Limb (tissue), 2 donors: ENCODE measurements around the gene GNG13.
A peak's percentile ranks its signal among the peaks of the same experiment; 100 is the strongest.
"Not testable (repeated sequence)": the region's sequence is repeated elsewhere in the genome, so short reads cannot be mapped to it uniquely, and the experiment has no call there.

ENCODE experiments used
- DNase-seq, 2 donors: peaks; one replicate each; pipeline ENCODE4 v3.0.0-alpha.2; 2016; ENCODE audit errors: extremely low spot score in 2 of 2

GNG13 gene

DNA sequence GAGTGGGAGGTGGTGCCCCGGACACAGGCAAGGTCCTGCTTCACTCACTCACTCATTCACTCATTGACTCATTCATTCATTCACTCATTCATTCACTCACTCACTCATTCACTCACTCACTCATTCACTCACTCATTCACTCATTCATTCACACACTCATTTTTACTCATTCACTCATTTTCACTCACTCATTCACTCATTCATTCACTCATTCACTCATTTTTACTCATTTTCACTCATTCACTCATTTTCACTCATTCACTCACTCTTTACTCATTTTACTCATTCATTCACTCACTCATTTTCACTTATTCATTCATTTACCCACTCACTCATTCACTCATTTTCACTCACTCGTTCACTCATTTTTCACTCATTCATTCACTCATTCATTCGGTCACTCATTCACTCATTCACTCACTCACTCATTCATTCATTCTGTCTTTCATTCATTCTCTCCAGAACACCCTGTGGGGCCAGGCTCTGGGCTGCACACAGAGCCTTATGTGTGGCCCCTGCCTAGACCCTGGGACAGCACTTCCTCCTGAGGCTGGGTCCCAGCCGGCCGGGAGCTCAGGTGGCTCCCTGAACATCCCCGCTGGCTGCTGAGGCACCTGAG is 21.5 kb downstream of the GNG13 start:
- no peak for DNase-seq

DNA sequence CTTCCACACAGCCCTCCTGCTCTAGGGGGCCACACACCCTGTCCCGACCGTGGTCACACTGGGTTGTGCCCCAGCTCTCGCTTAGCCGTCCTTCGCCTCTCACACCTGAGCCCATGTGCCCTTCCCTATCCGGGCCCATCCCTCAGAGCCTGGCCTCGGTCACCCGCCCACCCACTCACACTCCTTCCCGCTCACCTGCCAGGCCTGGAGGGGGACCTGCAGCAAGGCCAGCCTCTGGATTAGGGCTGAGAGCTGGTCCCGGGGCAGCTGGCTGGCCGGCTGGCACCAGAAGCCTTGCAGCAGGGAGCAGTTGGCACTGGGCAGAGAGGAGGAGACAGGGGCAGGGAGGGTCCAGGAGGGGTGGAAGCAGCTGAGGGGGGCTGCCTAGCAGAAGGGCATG is 22.1 kb downstream of the GNG13 start:
- no peak for DNase-seq

DNA sequence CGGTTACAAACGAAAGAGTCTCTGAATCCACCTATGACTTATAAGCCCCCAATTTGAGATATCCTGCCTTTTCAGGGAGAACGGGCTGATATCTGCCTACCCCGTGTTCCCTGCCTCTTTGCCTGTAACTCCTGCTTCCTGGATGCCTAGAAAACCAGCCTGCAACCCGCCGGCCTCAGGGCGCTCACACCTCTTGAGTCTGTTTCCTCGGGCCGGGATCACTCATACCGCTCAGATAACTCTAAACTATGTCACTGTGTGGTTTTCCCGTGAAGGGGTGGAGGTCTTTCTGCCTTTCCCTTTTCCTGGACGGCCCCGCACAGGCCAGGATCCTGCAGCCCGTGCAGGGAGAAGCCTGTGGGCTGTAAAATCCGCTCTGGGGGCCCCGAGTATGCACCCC is 22.7 kb downstream of the GNG13 start:
- no peak for DNase-seq

DNA sequence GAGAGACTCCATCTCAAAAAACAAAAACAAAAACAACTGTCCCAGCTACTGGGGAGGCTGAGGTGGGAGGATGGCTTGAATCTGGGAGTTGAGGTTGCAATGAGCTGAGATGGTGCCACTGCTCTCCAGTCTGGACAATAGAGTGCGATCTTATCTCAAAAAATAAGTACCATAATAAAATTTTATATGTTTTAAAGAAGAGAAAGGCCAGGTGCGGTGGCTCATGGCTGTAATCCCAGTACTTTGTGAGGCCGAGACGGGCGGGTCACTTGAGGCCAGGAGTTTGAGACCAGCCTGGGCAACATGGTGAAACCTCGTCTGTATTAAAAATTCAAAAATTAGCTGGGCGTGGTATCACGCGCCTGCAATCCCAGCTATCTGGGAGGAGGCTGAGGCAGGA is 23.7 kb downstream of the GNG13 start:
- no peak for DNase-seq

DNA sequence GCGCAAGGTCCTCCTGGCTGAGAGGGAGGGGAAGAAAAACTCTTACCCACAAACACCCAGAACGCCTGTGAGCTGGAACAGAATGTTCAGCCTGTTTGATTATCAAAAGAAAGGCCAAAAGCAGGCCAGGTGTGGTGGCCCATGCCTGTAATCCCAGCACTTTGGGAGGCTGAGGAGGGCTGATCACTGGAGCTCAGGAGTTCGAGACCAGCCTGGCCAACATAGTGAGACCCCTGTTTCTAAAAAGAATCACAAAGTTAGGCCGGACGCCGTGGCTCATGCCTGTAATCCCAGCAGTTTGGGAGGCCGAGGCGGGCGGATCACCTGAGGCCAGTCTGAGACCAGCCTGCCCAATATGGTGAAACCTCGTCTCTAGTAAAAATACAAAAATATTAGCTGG is 24.2 kb downstream of the GNG13 start:
- not testable (repeated sequence) for DNase-seq

DNA sequence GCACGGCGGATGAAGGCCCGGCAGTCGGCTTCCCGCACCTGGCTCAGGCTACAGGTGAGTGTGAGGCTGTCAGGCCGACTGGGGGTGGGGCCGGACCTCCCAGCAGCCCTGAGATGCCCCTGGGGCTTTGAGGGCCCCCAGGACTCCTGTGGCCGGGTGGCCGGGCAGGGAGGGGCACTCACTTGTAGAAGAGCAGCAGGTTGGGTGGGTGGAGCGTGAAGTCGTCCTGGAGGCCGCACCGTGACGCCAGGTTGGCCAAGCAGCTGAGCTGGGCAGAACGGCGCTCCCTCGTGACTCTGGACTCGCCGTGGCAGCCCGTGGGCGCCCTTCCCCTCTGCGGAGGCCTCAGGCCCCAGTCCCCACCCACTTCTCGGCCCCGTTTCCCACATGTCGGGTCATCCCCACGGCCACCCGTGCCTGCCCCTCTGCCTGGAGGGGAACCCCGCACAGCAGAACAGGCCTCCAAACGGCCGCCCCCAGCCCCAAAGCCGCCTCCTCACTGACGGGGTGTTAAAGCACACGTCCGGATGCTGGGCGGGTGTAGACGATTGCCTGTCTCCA is 25.2 kb downstream of the GNG13 start:
- no peak for DNase-seq

DNA sequence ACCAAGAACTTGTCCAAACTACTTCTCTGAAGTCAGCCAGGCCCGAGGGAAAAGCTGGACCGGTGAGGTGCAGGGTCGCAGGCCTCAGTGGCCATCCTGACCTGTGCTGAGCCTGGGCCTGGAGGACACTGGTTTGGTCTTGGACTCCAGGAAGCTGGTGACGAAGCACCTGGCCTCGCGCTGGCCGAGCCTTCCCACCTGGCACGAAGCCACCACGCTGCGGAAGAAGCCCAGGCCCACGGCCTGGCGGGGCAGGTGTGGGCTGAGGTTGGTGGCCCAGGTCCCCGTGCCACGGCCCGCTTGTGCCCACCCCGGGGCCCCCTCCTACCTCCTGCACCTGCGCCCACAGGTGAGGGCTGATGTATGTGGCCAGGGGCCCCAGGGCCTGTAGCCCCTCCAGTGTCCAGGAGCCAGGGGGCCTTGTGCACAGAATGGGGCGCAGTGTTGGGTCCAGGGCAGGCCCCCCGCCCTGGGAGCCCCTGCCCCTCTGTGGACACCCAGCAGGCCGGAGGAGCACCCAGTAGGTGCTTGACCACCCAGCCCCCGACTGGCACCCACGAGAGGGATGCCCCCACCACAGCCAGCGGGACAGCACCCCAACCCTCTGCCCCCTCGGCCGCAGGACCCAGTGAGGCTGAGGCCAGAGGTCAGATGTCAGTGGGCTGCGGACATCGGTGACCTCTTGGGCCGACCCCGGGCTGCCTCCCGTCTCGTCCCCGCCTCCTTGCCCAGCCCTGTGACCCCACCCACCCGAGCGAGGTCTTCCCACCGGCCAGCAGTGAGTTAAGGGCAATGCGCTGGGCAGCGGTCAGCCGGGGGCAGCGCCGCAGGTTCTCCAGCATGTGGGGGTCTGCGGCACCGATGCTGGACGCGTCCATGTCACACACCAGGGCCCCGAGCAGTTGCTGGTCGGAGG is 26.2 kb downstream of the GNG13 start:
- no peak for DNase-seq

DNA sequence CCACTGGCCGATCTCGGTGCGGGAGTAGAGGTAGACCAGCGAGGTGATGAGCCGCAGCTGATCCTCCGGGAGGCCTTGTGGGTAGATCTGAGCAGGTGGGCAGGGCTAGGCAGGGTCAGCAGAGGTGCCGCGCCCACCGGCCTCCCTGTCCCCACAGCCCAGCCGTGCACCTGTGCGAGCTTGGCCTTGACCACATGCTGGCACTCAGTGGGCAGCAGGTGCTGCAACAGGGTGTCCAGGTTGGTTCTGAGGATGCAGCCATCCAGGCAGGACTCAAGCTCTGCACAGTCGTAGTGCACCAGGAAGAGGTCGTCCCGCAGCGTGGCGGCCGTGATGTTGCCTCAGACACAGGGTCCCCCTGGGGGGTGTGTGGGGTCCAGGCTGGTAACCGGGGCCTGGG is 27.6 kb downstream of the GNG13 start:
- no peak for DNase-seq

DNA sequence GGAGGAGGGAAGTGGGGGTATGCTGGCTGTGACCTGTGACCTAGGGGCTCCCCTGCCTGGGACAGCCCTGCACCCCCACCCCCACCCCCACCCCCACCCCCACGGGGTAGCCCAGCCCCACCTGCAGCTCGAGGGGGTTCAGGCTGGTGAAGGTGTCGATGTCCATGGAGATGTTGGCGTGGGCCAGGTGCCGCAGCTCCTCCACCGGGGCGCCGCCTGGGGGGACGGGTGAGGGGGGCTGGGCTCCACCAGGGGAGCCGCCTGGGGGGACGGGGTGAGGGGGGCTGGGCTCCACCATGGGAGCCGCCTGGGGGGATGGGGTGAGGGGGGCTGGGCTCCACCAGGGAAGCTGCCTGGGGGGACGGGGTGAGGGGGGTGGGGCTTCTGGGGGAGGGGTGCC is 30.1 kb downstream of the GNG13 start:
- no peak for DNase-seq

DNA sequence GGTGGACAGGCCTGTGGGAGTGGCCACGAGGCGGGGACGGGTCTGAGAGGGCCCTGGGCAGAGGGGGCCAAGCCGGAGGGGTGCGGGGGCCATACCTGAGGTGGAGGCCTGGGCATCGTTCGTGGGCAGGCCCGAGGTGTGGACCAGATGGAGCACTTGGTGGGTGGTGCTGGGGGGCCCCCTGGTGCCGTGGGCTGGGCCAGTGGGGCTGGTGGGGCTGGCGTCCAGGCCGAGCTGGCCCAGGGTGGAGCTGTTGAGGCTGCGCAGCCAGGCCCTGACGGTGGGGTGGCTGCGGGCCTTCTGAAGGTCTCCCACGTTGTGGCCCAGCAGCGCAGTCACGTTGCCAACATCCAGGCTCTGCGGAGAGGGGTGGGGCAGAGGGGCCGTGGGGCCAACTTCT is 30.6 kb downstream of the GNG13 start:
- DNase-seq = no peak

DNA sequence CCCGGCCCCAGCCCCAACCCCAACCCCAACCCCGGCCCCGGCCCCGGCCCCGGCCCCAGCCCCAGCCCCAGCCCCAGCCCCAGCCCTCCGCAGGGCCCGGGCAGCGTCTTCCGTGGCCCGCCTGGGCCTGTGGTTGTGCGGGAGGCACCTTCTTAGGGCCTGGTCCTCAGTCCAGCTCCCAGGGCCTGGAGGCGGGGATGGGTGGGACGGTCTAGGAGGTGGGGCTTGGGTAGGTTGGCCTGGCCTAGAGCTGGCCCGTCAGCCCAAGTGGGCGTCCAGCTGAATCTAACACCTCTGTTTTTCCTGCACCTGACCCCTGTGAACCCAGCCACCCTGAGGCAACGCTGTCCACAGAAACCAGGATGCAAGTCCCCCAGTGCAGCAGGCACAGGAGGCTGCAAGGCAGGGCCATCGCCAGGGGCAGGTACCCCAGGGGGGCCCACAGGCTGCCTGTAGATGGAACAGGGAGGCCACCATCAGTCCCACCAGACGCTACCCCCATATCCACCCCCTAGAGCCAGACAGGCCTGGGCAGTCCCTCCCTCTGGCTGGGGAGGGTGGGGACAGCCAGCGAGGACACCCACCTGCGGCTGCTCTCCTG is 31.2 kb downstream of the GNG13 start:
- no peak for DNase-seq

DNA sequence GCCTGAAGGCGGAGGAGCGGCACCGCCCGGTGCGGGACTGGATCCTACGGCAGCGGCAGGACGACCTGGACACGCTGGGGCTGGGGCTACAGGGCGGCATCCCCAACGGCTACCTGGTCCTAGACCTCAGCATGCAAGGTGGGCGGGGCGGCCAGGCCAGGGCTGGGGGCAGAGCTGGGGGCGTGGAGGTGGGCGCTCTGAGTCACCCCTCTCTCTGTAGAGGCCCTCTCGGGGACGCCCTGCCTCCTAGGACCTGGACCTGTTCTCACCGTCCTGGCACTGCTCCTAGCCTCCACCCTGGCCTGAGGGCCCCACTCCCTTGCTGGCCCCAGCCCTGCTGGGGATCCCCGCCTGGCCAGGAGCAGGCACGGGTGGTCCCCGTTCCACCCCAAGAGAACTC is 32.1 kb downstream of the GNG13 start:
- DNase-seq = no peak

DNA sequence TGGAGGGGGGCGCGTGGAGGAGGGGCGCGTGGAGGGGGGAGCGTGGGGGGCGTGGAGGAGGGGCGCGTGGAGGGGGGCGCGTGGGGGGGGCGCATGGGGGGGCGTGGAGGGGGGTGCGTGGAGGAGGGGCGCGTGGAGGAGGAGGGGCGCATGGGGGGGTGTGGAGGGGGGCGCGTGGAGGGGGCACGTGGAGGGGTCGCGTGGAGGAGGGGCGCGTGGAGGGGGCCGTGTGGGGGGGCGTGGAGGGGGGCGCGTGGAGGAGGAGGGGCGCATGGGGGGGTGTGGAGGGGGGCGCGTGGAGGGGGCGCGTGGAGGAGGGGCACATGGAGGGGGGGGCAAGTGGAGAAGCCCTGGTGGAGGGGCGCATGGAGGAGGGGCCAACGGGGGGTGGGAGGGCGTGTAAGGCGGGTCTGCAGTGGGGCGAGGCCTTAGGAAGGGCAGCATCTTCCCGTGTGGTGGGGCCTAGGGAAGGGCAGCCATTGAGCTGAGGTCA is 32.7 kb downstream of the GNG13 start:
- DNase-seq = peak in 1 of 2 donors; percentile 27

DNA sequence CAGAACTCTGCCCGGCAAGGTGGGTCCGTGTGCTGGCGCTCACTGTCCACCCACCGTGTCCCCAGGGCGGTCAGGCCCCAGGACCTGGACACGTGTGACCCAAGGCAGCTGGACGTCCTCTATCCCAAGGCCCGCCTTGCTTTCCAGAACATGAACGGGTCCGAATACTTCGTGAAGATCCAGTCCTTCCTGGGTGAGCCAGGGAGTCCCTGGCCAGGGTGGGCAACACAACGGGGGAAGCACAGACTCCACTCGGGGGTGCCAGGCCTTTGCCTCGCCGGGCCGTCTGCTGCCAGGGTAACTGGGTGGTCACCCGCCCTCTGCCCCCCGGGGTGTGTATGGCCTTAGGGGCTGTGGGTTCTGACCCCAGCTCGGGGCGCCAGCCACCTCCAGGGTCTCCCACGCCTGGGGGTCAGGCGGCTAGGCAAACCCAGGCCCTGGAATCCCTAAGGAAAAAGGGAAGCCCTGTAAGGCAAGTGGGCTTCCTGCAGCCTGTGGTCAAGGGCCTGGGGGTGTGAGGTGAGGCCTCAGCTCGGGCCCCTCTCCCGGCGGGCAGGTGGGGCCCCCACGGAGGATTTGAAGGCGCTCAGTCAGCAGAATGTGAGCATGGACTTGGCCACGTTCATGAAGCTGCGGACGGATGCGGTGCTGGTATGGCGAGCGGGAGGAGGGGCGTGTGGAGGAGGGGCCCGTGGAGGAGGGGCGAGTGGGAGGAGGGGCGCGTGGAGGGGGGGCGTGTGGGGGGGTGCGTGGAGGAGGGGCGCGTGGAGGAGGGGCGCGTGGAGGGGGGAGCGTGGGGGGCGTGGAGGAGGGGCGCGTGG is 33.5 kb downstream of the GNG13 start:
- DNase-seq = peak in 1 of 2 donors; percentile 45

DNA sequence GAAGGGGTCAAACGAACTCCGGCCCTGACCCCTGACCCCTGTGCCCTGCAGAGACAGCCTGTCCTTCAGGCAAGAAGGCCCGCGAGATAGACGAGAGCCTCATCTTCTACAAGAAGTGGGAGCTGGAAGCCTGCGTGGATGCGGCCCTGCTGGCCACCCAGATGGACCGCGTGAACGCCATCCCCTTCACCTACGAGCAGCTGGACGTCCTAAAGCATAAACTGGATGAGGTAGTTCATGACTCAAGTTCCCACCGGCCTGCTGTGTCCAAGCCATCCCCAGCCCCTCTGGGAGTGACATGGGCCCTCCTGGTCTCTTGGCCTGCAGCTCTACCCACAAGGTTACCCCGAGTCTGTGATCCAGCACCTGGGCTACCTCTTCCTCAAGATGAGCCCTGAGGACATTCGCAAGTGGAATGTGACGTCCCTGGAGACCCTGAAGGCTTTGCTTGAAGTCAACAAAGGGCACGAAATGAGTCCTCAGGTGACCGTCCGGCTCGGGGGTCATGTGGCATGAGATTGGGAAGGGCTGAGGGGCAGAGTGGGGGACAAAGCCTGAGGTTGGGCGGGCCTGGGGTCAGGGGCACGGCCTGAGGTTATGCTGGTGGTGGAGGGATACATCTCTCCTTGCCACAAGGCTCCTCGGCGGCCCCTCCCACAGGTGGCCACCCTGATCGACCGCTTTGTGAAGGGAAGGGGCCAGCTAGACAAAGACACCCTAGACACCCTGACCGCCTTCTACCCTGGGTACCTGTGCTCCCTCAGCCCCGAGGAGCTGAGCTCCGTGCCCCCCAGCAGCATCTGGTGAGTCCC is 34.3 kb downstream of the GNG13 start:
- peak in 1 of 2 donors; percentile 29 for DNase-seq

DNA sequence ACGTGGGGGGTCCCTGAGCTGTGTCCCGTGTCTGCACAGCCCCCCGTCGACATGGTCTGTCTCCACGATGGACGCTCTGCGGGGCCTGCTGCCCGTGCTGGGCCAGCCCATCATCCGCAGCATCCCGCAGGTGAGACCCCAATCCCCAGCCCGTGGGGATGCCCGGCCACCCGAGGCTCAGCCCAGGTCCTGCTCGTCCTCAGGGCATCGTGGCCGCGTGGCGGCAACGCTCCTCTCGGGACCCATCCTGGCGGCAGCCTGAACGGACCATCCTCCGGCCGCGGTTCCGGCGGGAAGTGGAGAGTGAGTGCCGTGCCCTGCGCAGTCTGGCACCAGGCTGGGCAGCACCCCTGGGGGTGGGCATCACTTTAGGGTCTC is 35.1 kb downstream of the GNG13 start:
- peak in 1 of 2 donors; percentile 31 for DNase-seq

DNA sequence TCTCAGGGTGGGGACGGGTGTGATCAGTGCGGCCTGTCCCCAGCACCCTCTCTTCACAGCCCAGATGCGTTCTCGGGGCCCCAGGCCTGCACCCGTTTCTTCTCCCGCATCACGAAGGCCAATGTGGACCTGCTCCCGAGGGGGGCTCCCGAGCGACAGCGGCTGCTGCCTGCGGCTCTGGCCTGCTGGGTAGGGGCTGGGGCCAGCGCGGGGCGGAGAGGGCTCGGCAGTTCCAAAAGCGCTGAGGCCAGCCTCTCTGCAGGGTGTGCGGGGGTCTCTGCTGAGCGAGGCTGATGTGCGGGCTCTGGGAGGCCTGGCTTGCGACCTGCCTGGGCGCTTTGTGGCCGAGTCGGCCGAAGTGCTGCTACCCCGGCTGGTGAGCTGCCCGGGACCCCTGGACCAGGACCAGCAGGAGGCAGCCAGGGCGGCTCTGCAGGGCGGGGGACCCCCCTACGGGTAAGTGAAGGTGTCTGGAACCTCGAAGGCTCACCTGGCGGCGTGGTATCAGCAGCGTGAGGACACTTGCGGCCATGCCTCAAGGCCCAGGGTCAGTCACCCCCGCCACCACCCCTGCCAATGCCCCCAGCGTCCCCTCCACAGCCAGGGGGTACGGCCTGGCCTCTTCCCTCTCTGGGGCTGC is 35.6 kb downstream of the GNG13 start:
- DNase-seq = peak in 1 of 2 donors; percentile 34

DNA sequence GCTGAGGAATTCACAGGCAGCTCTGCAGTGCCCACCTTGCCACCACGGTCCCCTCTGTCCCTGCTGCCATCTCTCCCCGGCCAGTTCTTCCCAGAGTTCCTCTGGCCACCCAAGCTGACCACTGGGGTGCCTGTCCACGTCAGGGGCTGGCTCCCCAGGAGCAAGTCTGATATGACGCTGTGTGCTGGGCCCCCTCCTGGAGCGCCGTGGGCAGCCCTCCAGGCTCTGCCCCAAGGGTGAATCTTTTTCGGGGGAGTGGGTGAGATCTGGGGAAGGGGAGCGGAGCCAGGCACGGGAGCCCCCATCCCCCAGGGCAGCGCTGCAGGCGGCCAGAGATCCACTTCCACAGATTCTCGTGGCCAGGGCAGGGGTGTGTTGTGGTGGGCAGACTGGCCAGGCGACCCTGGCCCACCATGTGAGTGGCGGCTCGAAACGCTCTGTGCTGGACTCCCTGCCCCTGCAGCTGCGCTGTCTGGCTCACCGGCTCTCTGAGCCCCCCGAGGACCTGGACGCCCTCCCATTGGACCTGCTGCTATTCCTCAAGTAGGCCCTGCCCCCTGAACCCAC is 36.3 kb downstream of the GNG13 start:
- peak in 1 of 2 donors; percentile 26 for DNase-seq

DNA sequence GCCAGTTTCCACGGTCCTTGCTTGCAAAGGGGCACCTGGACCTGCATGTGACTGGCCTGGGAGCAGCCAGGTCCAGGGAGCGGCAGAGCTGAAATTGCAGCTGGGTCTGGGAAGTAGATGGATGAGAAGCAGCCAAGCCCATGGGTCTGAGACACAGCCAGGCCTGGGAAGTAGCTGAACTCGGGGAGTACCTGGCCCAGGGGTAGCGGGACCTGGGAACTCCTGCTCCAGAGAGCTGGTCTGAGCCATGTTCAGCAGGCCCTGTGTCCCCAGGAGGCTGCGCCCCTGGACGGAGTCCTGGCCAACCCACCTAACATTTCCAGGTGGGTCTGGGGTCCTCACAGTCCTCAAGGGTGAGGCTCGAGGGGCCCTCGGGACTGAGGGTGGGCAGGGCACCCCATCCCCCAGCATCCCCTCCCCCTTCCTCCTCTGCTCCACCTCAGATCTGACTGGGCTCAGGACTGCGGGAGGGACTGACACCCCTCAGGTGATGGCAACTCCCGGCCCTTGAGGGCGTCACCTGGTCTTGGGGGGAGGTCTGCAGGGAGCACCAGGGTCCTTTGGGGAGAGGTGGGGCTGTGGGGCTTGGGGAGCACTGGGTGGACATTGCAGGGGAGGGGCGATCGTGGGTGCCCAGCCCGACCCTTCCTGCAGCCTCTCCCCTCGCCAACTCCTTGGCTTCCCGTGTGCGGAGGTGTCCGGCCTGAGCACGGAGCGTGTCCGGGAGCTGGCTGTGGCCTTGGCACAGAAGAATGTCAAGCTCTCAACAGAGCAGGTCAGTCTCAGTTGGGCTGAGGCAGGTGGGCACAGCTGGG is 37.0 kb downstream of the GNG13 start:
- peak in 1 of 2 donors; percentile 27 for DNase-seq
